AG04449 (cell line): ENCODE measurements around the gene LINGO3.

Source experiments
- CTCF ChIA-PET: fragments of 350-600 bp; formaldehyde crosslinking; extraction: SDS; loops from one replicate; lab custom pipeline; 2021; ENCODE audit warnings: antibody characterized with exemption; lab: Yijun Ruan, JAX
- POLR2A ChIA-PET: fragments of 400-600, 350-600 bp; formaldehyde crosslinking; extraction: SDS; loops from one replicate; lab custom pipeline; 2020; ENCODE audit warnings: antibody characterized with exemption, inconsistent platforms; lab: Yijun Ruan, JAX
- DNase-seq: peaks from one replicate; pipeline ENCODE4 v3.0.0-alpha.2; 2010; ENCODE audit warnings: low read depth, low spot score
- H3K4me3 ChIP-seq: 2 replicates; pipeline ENCODE4 v1.5.1; 2011; ENCODE audit warnings: low read depth, mild to moderate bottlenecking, control low read depth, low read length
- CTCF ChIP-seq: IDR thresholded peaks from one replicate; pipeline ENCODE4 v1.5.1; 2011; ENCODE audit warnings: mild to moderate bottlenecking, moderate library complexity, low read length, control low read depth, inconsistent platforms; ENCODE audit not compliant: insufficient read depth; ENCODE audit errors: missing control alignments

The LINGO3 gene

DNA sequence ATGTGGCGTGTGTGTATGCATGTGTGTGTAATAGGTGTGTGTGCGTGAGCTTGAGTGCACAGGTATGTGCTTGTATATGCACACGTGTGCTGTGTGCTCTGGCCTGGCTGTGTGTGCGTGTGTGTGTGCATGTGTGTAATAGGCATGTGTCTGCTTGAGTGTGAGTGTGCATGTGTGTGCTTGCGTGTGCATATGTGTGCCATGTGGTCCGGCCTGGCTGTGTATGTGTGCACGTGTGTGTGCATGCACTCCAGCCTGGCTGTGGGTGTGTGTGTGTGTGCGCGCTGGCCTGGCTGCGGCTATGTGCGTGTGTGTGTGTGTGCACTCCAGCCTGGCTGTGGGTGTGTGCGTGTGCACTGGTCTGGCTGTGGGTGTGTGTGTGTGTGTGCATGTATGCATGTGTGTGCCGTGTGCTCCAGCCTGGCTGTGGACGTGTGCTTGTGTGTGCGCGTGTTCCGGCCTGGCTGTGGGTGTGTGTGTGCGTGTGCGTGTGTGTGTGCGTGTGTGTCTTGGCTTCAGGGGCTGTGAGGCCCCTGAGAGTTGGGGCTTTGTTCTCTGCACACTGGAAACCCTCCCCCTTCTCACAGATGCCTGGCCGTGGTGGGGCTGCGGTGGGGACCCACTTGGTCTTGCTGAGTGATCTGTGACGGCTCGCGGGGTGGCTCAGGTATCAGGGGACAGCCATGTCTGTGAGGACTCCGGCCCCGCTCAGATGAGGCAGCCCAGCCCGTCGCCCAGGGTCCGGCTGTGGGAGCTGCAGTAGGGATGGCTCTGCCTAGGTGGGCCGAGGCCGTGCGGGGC is 28.8 kb upstream of the LINGO3 start:
- no peak for TF ChIP-seq CTCF
- ChIA-PET CTCF (interaction anchor here (1.1 kb wide), 1 partner anchor 15 kb away, joined by 3 read pairs; no protein-coding TSS in a partner anchor), POLR2A (no interaction called here)
- H3K4me3 ChIP-seq: no peak overlapping the region
- DNase-seq: no peak

DNA sequence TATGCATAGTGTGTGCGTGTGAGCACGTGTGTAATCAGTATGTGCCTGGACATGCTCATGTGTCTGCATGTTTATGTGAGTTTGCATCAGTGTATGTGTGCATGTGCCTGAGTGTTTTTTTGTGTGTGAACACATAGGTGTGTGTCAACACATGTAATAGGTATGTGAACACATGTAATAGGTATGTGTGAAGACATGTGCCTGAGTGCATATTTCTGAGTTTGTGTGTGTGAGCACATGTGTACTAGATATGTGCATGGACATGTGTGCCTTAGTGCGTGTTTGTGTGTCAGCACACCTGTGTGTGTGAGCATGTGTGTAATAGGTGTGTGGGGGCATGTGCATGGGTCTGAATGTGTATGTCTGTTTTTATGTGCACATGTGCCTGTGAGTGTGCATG is 27.9 kb upstream of the LINGO3 start:
- POLR2A ChIA-PET: no interaction called here
- H3K4me3 ChIP-seq: no peak overlapping the region
- no peak for TF ChIP-seq CTCF
- no peak for DNase-seq
- CTCF ChIA-PET: no interaction called here

DNA sequence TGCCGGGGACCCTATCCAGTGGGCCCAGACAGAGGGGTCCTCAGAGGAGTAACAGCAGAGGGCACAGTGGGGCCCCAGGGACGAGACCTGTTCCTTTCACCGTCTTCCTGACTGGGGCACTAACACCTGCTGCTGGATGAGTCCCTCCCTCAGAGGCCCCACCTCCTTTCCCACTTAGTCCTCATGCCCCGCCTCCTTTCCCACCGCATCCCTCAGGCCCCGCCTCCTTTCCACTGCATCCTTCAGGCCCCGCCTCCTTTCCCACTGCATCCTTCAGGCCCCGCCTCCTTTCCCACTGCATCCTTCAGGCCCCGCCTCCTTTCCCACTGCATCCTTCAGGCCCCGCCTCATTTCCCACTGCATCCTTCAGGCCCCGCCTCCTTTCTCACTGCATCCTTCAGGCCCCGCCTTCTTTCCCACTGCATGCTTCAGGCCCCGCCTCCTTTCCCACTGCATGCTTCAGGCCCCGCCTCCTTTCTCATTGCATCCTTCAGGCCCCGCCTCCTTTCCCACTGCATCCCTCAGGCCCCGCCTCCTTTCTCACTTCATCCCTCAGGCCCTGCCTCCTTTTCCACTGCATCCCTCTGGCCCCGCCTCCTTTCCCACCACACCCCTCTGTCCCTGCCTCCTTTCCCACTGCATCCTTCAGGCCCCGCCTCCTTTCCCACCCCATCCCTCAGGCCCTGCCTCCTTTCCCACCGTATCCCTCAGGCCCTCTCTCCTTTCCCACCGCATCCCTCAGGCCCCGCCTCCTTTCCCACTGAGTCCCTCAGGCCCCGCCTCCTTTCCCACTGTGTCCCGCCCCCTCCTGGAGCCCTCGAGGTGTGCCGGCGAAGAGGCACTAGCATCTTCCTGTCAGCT is 27.3 kb upstream of the LINGO3 start:
- no peak for DNase-seq
- ChIA-PET POLR2A (no interaction called here), CTCF (interaction anchor here (1.0 kb wide), 1 partner anchor 279 kb away, joined by 3 read pairs; no protein-coding TSS in a partner anchor)
- TF ChIP-seq CTCF: no peak
- no peak overlapping the region for H3K4me3 ChIP-seq

GRCh38 chr19:2334426-2334825 is 26.5 kb upstream of the LINGO3 start:
- no peak overlapping the region for H3K4me3 ChIP-seq
- ChIA-PET POLR2A (no interaction called here), CTCF (interaction anchor here (1.0 kb wide), 1 partner anchor 280 kb away, joined by 3 read pairs; no protein-coding TSS in a partner anchor)
- DNase-seq: no peak
- no peak for TF ChIP-seq CTCF

DNA sequence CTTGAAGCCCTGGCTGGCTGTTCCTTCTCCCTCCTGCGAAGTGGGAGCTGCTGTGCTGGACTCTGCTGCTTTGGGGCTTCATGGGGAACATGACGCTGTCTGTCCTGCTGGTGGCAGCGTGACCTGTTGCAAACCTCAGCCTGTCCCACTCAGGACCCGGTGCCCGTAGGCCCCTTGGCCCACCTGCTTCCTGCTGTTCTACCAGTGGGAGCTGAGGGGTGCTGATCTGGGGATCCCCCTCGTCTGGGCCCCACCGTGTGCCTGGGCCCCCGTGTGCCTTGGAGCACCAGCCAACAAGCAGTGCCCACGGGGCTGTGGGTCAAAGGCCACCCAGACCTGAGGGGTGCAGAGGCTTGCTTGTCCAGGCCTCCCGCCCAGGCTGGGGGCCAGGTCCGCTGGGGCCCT is 25.9 kb upstream of the LINGO3 start:
- POLR2A ChIA-PET: no interaction called here
- H3K4me3 ChIP-seq: no peak overlapping the region

More for the DNA sequence above, 25.9 kb upstream of the LINGO3 start:
- TF ChIP-seq CTCF: no peak
- CTCF ChIA-PET: no interaction called here
- DNase-seq: no peak
